ENCODE results near the gene IFT122.

GRCh38 chr3:129557548-129557894 is 117.5 kb downstream of the IFT122 start:
- no peak for TF ChIP-seq CTCF (IDR thresholded peaks at IDR 0.05; ENCODE audit: insufficient read depth, low read length)
- no peak for TF ChIP-seq POLR2AphosphoS5 (IDR thresholded peaks at IDR 0.05; ENCODE audit: low read depth)
